T-cell (primary cell): ENCODE results near the gene HASPIN. TPM values are rescaled to one million over a fixed set of nuclear protein-coding genes. Genes with fewer than 3 reads are reported as not detected.
"Not testable (repeated sequence)": the region's sequence is repeated elsewhere in the genome, so short reads cannot be mapped to it uniquely, and the experiment has no call there.

Source experiments
- ATAC-seq, 4 experiments: fragments of 200-7000 bp in 3 of 4; fragments of 150-1000 bp in 1 of 4; cut with Tn5 transposase; replicated peaks in 1 of 4; 1 replicate in 3 of 4; 2 replicates in 1 of 4; pipeline ENCODE4 v1.10.0; 2021; ENCODE audit warnings: moderate library complexity in 3 of 4, mild to moderate bottlenecking in 2 of 4, moderate number of reproducible peaks in 1 of 4
- CTCF ChIA-PET, 2 donors: fragments of 300-600 bp; sonication (Branson Sonifier 250); formaldehyde crosslinking; loops; one replicate each; lab custom pipeline; 2022; ENCODE audit warnings: antibody characterized with exemption in 2 of 2; lab: Charles Lee
- POLR2A ChIA-PET, 2 donors: fragments of 300-600 bp; sonication (Branson Sonifier 250); formaldehyde crosslinking; loops; one replicate each; lab custom pipeline; 2022; ENCODE audit warnings: antibody characterized with exemption in 2 of 2; lab: Charles Lee
- DNase-seq, 35 experiments: peaks; one replicate each; pipeline versions ENCODE4 v3.0.0 to v3.0.0-alpha.2; 2013 to 2023
- H3K27ac ChIP-seq: one replicate; pipeline ENCODE4 v1.5.1; 2013; ENCODE audit warnings: low read length
- H3K27me3 ChIP-seq, 2 experiments: replicated peaks in 1 of 2; 1 replicate in 1 of 2; 2 replicates in 1 of 2; pipeline versions ENCODE4 v1.6.1 to v1.7.0; 2013; ENCODE audit warnings: low read length in 1 of 2, mixed read lengths in 1 of 2; ENCODE audit not compliant: control insufficient read depth in 2 of 2, insufficient read depth in 2 of 2; ENCODE audit errors: extremely low read depth in 1 of 2
- H3K36me3 ChIP-seq, 2 donors: 1 replicate in 1 of 2; 2 replicates in 1 of 2; pipeline versions ENCODE4 v1.6.1 to v1.7.0; 2013; ENCODE audit warnings: low read length in 1 of 2; ENCODE audit not compliant: control insufficient read depth in 2 of 2, insufficient read depth in 1 of 2; ENCODE audit errors: extremely low read depth in 1 of 2
- H3K4me1 ChIP-seq, 2 experiments: 1 replicate in 1 of 2; 2 replicates in 1 of 2; pipeline versions ENCODE4 v1.6.1 to v1.7.0; 2013; ENCODE audit warnings: low read length in 2 of 2, mixed read lengths in 1 of 2; ENCODE audit not compliant: insufficient read depth in 2 of 2, control insufficient read depth in 1 of 2; ENCODE audit errors: extremely low read depth in 1 of 2
- H3K4me3 ChIP-seq, 2 donors: 1 replicate in 1 of 2; 2 replicates in 1 of 2; pipeline versions ENCODE4 v1.5.1 to v1.7.0; 2013; ENCODE audit warnings: mild to moderate bottlenecking in 2 of 2, low read length in 1 of 2, moderate library complexity in 1 of 2; ENCODE audit not compliant: control insufficient read depth in 1 of 2; ENCODE audit errors: extremely low read depth in 1 of 2
- H3K9me3 ChIP-seq: 2 replicates; pipeline ENCODE4 v1.7.0; 2013
- H3K27ac Mint-ChIP-seq, 2 donors: one replicate each; pipeline ENCODE4 v1.8.0; 2020 to 2021; ENCODE audit warnings: mild to moderate bottlenecking in 2 of 2, mixed read lengths in 2 of 2
- H3K27me3 Mint-ChIP-seq, 2 donors: one replicate each; pipeline ENCODE4 v1.8.0; 2021 to 2022; ENCODE audit warnings: mixed read lengths in 2 of 2
- H3K36me3 Mint-ChIP-seq: one replicate; pipeline ENCODE4 v1.8.0; 2021; ENCODE audit warnings: mixed read lengths
- H3K4me1 Mint-ChIP-seq, 3 donors: one replicate each; pipeline ENCODE4 v1.8.0; 2020 to 2022; ENCODE audit warnings: mixed read lengths in 3 of 3, mild to moderate bottlenecking in 1 of 3
- H3K4me3 Mint-ChIP-seq, 3 donors: one replicate each; pipeline ENCODE4 v1.8.0; 2020 to 2022; ENCODE audit warnings: mild to moderate bottlenecking in 3 of 3, mixed read lengths in 3 of 3, moderate library complexity in 3 of 3
- H3K9me3 Mint-ChIP-seq, 3 donors: one replicate each; pipeline ENCODE4 v1.8.0; 2020 to 2022; ENCODE audit warnings: mixed read lengths in 3 of 3
- WGBS: methylation state at CpG from one replicate; pipeline ENCODE4 v1.1.5; 2013; ENCODE audit warnings: missing lambda C conversion rate; ENCODE audit not compliant: insufficient coverage; 5-methylcytosine and 5-hydroxymethylcytosine counted together
- total RNA-seq, 35 experiments: library from RNA in 6 of 35; stranded (reverse) in 6 of 35; fragments of 120-200 nt in 1 of 35; gene quantifications; one replicate each; pipeline versions ENCODE4 v1.2.1 to v1.2.4 and lab custom pipeline; 2013 to 2026

HASPIN gene
- total RNA-seq, 5 donors from 2014 or later (not counting 1 experiment from before 2014, with no cell fraction given) = 0.33 to 1.0 (median 0.68) TPM

GRCh38 chr17:3727041-3727440 lies 3.3 kb downstream of the HASPIN start:
- DNase-seq (no peak), ATAC-seq (no peak)
- no peaks in the 10 kb centered on the region for H3K36me3 Mint-ChIP-seq
- H3K27ac Mint-ChIP-seq = no peak overlapping the region
- ChIA-PET POLR2A (interaction anchor here in 1 of 2 donors (1.3 kb wide), 1 partner anchor 36 kb away, joined by 5 read pairs; no protein-coding TSS in a partner anchor), CTCF (interaction anchor here in 1 of 2 donors (1.9 kb wide), 1 partner anchor 11 kb away, joined by 5 read pairs; no protein-coding TSS in a partner anchor)
- H3K27me3 ChIP-seq = no peaks in the 10 kb centered on the region
- H3K9me3 Mint-ChIP-seq = no peaks in the 10 kb centered on the region
- peaks cover 8 to 21% of the 10 kb centered on the region in 2 experiments for H3K4me1 ChIP-seq
- no peaks in the 10 kb centered on the region for H3K27me3 Mint-ChIP-seq
- no peaks in the 10 kb centered on the region for H3K36me3 ChIP-seq
- WGBS = 60% methylated on average over 1 of the region's 2 CpGs
- no peaks in the 10 kb centered on the region for H3K9me3 ChIP-seq
- H3K4me3 Mint-ChIP-seq = no peak overlapping the region
- no peak overlapping the region for H3K27ac ChIP-seq
- H3K4me1 Mint-ChIP-seq = peaks cover 13 to 22% (median 18%) of the 10 kb centered on the region in 3 donors
- no peak overlapping the region for H3K4me3 ChIP-seq

GRCh38 chr17:3728099-3728498 lies 4.4 kb downstream of the HASPIN start:
- H3K4me1 ChIP-seq = peaks cover under 1 to 12% of the 10 kb centered on the region in 2 experiments
- H3K36me3 ChIP-seq, H3K4me3 Mint-ChIP-seq, H3K27ac ChIP-seq, H3K4me3 ChIP-seq, DNase-seq, POLR2A ChIA-PET, H3K27me3 ChIP-seq, H3K36me3 Mint-ChIP-seq, H3K9me3 Mint-ChIP-seq, H3K9me3 ChIP-seq, ATAC-seq, H3K27me3 Mint-ChIP-seq, H3K27ac Mint-ChIP-seq: not testable (repeated sequence)
- CTCF ChIA-PET = interaction anchor here in 1 of 2 donors (1.9 kb wide), 1 partner anchor 10 kb away, joined by 5 read pairs; no protein-coding TSS in a partner anchor
- peaks cover 4 to 13% (median 7%) of the 10 kb centered on the region in 3 donors for H3K4me1 Mint-ChIP-seq
- WGBS = no CpG with 5 or more reads among the region's 3 CpGs

- Mint-ChIP-seq H3K27ac (no peak overlapping the region), H3K36me3 (no peaks in the 10 kb centered on the region), H3K4me3 (no peak overlapping the region), H3K27me3 (no peaks in the 10 kb centered on the region), H3K9me3 (no peaks in the 10 kb centered on the region), H3K4me1 (peaks cover 0 to 5% (median 0%) of the 10 kb centered on the region in 3 donors)
- Histone ChIP-seq H3K4me1 (peaks cover 0 to under 1% of the 10 kb centered on the region in 2 experiments), H3K4me3 (no peak overlapping the region), H3K27me3 (no peaks in the 10 kb centered on the region), H3K9me3 (no peaks in the 10 kb centered on the region), H3K27ac (no peak overlapping the region), H3K36me3 (no peaks in the 10 kb centered on the region)
- DNase-seq (no peak), ATAC-seq (no peak)
- CTCF ChIA-PET = no interaction called here
- 100% methylated on average over 1 of the region's 6 CpGs for WGBS
- POLR2A ChIA-PET = no interaction called here
Observed at GRCh38 chr17:3729881-3730280, 6.2 kb downstream of the HASPIN start.

DNA sequence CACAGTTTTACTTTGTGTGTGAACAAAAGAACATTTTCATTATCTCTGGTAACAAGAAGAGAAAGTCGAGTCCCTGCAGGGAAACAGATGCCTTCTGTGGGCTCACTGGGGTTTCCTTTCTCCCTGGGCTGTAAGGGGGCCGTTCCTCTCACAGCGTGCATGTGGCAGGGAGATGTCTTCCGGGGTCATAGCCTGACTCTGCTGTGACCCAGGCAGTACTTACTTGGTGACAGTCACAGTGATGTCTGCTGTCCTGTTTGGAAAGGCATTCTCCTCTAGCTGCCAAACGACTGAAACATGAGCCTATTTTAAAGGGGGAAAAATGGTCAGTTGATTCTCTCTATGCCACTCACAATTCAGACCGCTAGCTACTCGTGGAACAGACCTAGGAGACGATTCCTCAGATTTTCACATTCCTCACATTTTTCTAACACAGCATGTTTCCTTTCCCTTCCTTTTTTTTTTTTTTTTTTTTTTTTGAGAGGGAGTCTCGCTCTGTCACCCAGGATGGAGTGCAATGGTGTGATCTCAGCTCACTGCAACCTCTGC lies 7.3 kb downstream of the HASPIN start:
- H3K4me3 ChIP-seq = no peak overlapping the region
- no peaks in the 10 kb centered on the region for H3K27me3 ChIP-seq
- Mint-ChIP-seq H3K27ac (no peak overlapping the region), H3K4me1 (no peaks in the 10 kb centered on the region), H3K9me3 (no peaks in the 10 kb centered on the region), H3K36me3 (no peaks in the 10 kb centered on the region), H3K27me3 (no peaks in the 10 kb centered on the region), H3K4me3 (no peak overlapping the region)
- no peaks in the 10 kb centered on the region for H3K4me1 ChIP-seq
- H3K36me3 ChIP-seq = no peaks in the 10 kb centered on the region
- no peak overlapping the region for H3K27ac ChIP-seq
- 60% methylated on average over 3 of the region's 9 CpGs for WGBS
- no peak for ATAC-seq
- CTCF ChIA-PET = no interaction called here
- no peak for DNase-seq
- no peaks in the 10 kb centered on the region for H3K9me3 ChIP-seq
- POLR2A ChIA-PET = no interaction called here

DNA sequence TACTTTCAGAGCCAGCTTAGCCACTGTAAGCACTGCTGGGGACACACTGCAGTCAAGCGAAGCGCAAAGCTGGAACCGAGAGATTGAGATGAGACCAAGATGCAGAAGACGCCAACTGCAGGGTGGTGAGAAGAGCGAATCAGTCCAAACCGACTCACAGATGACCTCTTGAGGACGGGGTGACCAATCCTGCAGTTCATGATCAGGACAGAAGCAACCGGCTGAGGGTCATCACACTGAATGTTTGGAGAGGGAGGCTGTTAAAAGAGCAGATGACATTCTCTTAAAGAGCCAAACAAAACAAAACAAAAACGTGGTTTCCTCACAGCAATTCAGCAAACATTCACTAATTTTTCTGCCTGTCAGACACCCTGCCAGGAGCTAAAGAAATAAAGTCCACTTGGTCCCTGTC lies 8.5 kb downstream of the HASPIN start:
- Mint-ChIP-seq H3K27ac (no peak overlapping the region), H3K4me3 (no peak overlapping the region), H3K36me3 (no peaks in the 10 kb centered on the region), H3K4me1 (peaks cover 0 to 1% (median 0%) of the 10 kb centered on the region in 3 donors), H3K9me3 (no peaks in the 10 kb centered on the region), H3K27me3 (no peaks in the 10 kb centered on the region)
- Histone ChIP-seq H3K27me3 (no peaks in the 10 kb centered on the region), H3K36me3 (no peaks in the 10 kb centered on the region), H3K9me3 (no peaks in the 10 kb centered on the region), H3K27ac (no peak overlapping the region), H3K4me1 (no peaks in the 10 kb centered on the region), H3K4me3 (no peak overlapping the region)
- 76% methylated on average over 7 of the region's 9 CpGs for WGBS
- ChIA-PET CTCF (interaction anchor here in 1 of 2 donors (0.6 to 1.1 kb wide), 2 partner anchors 94 to 121 kb away, joined by 4 to 5 read pairs; no protein-coding TSS in a partner anchor), POLR2A (interaction anchor here in 1 of 2 donors (0.5 kb wide), 1 partner anchor 179 kb away, joined by 3 read pairs; no protein-coding TSS in a partner anchor)
- no peak for ATAC-seq
- no peak for DNase-seq

DNA sequence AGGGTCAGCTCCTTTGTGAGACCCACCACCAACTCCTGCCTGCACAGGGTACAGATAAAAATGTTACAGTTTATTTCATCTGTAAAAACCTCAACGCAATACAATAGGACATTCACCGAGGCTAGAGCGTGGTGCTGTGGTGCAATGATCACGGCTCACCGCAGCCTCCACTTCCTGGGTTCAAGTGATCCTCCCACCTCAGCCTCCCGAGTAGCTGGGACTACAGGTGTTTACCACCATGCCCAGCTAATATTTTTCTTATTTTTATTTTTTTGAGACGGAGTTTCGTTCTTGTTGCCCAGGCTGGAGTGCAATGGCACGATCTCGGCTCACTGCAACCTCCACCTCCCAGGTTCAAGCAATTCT lies 11.2 kb downstream of the HASPIN start:
- DNase-seq, H3K4me3 Mint-ChIP-seq, H3K4me3 ChIP-seq, H3K36me3 Mint-ChIP-seq, H3K27me3 ChIP-seq, H3K9me3 Mint-ChIP-seq, H3K27ac ChIP-seq, ATAC-seq, H3K27me3 Mint-ChIP-seq, H3K9me3 ChIP-seq, H3K27ac Mint-ChIP-seq, POLR2A ChIA-PET, H3K36me3 ChIP-seq: not testable (repeated sequence)
- CTCF ChIA-PET = interaction anchor here (0.7 to 8.0 kb wide), 3 partner anchors 11 to 93 kb away, joined by 3 to 109 read pairs (median 7); no protein-coding TSS in a partner anchor
- H3K4me1 ChIP-seq = peaks cover 6 to 25% of the 10 kb centered on the region in 2 experiments
- peaks cover 23 to 28% (median 23%) of the 10 kb centered on the region in 3 donors for H3K4me1 Mint-ChIP-seq
- WGBS = 88% methylated on average over 7 of the region's 10 CpGs
